ENCODE results near the gene C1GALT1. TPM values are rescaled to one million over a fixed set of nuclear protein-coding genes. Genes with fewer than 3 reads are reported as not detected.

The C1GALT1 gene
- total and polyA plus RNA-seq, 2 donors (not counting 1 experiment from before 2014, with no cell fraction given) = 12.4 to 66.8 TPM

DNA sequence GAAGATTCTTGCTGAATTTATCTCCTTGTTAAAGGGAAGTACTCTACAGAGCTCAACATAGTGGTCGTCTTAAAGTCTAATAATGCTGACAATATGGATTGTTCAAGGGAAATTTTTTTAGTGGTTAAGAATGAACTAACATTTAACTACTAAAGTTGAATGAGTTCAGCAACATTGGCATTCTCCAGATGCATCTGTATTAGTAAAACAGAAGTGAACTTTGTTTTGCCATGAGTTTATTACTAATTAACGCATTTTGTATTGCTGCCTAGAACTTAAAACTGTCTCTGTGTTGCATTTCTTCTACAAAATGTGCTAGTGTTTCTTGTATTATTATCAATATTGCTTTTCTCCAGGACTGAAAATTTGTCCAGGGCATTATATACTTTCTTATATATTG is 67.5 kb downstream of the C1GALT1 start:
- TF ChIP-seq CTCF (IDR thresholded peaks at IDR 0.05) (no peak), EZH2 (IDR thresholded peaks at IDR 0.05; ENCODE audit: borderline replicate concordance, insufficient read depth, low read depth, low read length, poor library complexity, severe bottlenecking) (no peak)
- ATAC-seq (ENCODE audit: low read depth) (no peak), DNase-seq (no peak)
- H3K9me3 ChIP-seq (ENCODE audit: control extremely low read depth in 1 of 3, control insufficient read depth in 2 of 3, insufficient read depth in 1 of 3, low read length in 2 of 3) = no peaks in the 10 kb centered on the region
- Mint-ChIP-seq H3K4me3 (no peak overlapping the region), H3K27ac (no peak overlapping the region), H3K9me3 (ENCODE audit: insufficient read depth) (peaks cover 3% of the 10 kb centered on the region), H3K4me1 (peaks cover 65% of the 10 kb centered on the region), H3K27me3 (no peaks in the 10 kb centered on the region)
- H3K27ac ChIP-seq (ENCODE audit: low read length in 2 of 2) = peak overlapping the region in 1 of 2 donors; percentile 75
- WGBS (ENCODE audit: insufficient coverage) = no CpG with 5 or more reads among the region's 2 CpGs
- peak overlapping the region; percentile 14 for H3K4me2 ChIP-seq (replicated peaks; ENCODE audit: low read depth, low read length, poor library complexity, severe bottlenecking)
- peaks cover 40% of the 10 kb centered on the region for H3K79me2 ChIP-seq (ENCODE audit: control insufficient read depth, insufficient read depth, low read length)
- no peaks in the 10 kb centered on the region for H4K20me1 ChIP-seq (ENCODE audit: control insufficient read depth, insufficient read depth, low read length, poor library complexity, severe bottlenecking)
- no peak overlapping the region for H2AFZ ChIP-seq (ENCODE audit: insufficient read depth, low read depth, low read length, poor library complexity, severe bottlenecking)
- CTCF ChIA-PET = interaction anchor here (0.7 to 1.2 kb wide), 2 partner anchors 54 to 68 kb away, joined by 3 to 6 read pairs; no protein-coding TSS in a partner anchor
- H3K4me1 ChIP-seq (ENCODE audit: control insufficient read depth in 2 of 2, insufficient read depth in 2 of 2, low read length in 2 of 2) = peaks cover 32 to 71% of the 10 kb centered on the region in 2 donors
- H3K4me3 ChIP-seq (ENCODE audit: control extremely low read depth in 1 of 5, extremely low read depth in 1 of 5, insufficient read depth in 1 of 5, low read depth in 2 of 5, low read length in 4 of 5) = no peak overlapping the region
- no peaks in the 10 kb centered on the region for H3K27me3 ChIP-seq (replicated peaks in 1 of 4; ENCODE audit: control extremely low read depth in 1 of 4, control insufficient read depth in 3 of 4, insufficient read depth in 4 of 4, low read length in 3 of 4)
- peaks cover 2 to 4% of the 10 kb centered on the region in 2 experiments for H3K36me3 ChIP-seq (replicated peaks in 1 of 2; ENCODE audit: control extremely low read depth in 1 of 2, control insufficient read depth in 1 of 2, extremely low read depth in 1 of 2, insufficient read depth in 2 of 2, low read length in 1 of 2)
- POLR2A ChIA-PET = no interaction called here
- intact Hi-C loops (cut with micrococcal nuclease) = loop anchor here (2.0 to 10.0 kb wide), 3 partner anchors 45 to 715 kb away; partner anchors contain the start of genes C1GALT1 and GLCCI1
- no peak overlapping the region for H3K9ac ChIP-seq (ENCODE audit: low read length)

- Histone ChIP-seq H3K9me3 (ENCODE audit: control extremely low read depth in 1 of 3, control insufficient read depth in 2 of 3, insufficient read depth in 1 of 3, low read length in 2 of 3) (no peaks in the 10 kb centered on the region), H2AFZ (ENCODE audit: insufficient read depth, low read depth, low read length, poor library complexity, severe bottlenecking) (peak overlapping the region; percentile 30), H3K79me2 (ENCODE audit: control insufficient read depth, insufficient read depth, low read length) (peaks cover 40% of the 10 kb centered on the region), H3K36me3 (replicated peaks in 1 of 2; ENCODE audit: control extremely low read depth in 1 of 2, control insufficient read depth in 1 of 2, extremely low read depth in 1 of 2, insufficient read depth in 2 of 2, low read length in 1 of 2) (peaks cover 0 to 2% of the 10 kb centered on the region in 2 experiments), H3K4me3 (ENCODE audit: control extremely low read depth in 1 of 5, extremely low read depth in 1 of 5, insufficient read depth in 1 of 5, low read depth in 2 of 5, low read length in 4 of 5) (peak overlapping the region in 2 of 5 experiments; percentile 7 to 43), H3K9ac (ENCODE audit: low read length) (no peak overlapping the region), H3K27ac (ENCODE audit: low read length in 2 of 2) (peak overlapping the region; percentile 74 to 75), H3K27me3 (replicated peaks in 1 of 4; ENCODE audit: control extremely low read depth in 1 of 4, control insufficient read depth in 3 of 4, insufficient read depth in 4 of 4, low read length in 3 of 4) (no peaks in the 10 kb centered on the region), H4K20me1 (ENCODE audit: control insufficient read depth, insufficient read depth, low read length, poor library complexity, severe bottlenecking) (no peaks in the 10 kb centered on the region), H3K4me1 (ENCODE audit: control insufficient read depth in 2 of 2, insufficient read depth in 2 of 2, low read length in 2 of 2) (peaks cover 37 to 78% of the 10 kb centered on the region in 2 donors), H3K4me2 (replicated peaks; ENCODE audit: low read depth, low read length, poor library complexity, severe bottlenecking) (peak overlapping the region; percentile 67)
- Mint-ChIP-seq H3K4me1 (peaks cover 76% of the 10 kb centered on the region), H3K9me3 (ENCODE audit: insufficient read depth) (peaks cover 3% of the 10 kb centered on the region), H3K27ac (peak overlapping the region; percentile 96), H3K4me3 (peak overlapping the region; percentile 73), H3K27me3 (no peaks in the 10 kb centered on the region)
- intact Hi-C loops (cut with micrococcal nuclease) = loop anchor here (1.0 to 10.0 kb wide), 4 partner anchors 8 to 713 kb away; partner anchors contain the start of genes C1GALT1 and GLCCI1
- ChIA-PET CTCF (interaction anchor here (1.6 kb wide), 1 partner anchor 9 kb away, joined by 3 read pairs; no protein-coding TSS in a partner anchor), POLR2A (no interaction called here)
- ATAC-seq (ENCODE audit: low read depth) = peak; percentile 99
- WGBS (ENCODE audit: insufficient coverage) = no CpG with 5 or more reads among the region's 2 CpGs
- peak; percentile 88 for DNase-seq
- TF ChIP-seq CTCF (IDR thresholded peaks at IDR 0.05) (no peak), EZH2 (IDR thresholded peaks at IDR 0.05; ENCODE audit: borderline replicate concordance, insufficient read depth, low read depth, low read length, poor library complexity, severe bottlenecking) (no peak)
These were observed 69.4 kb downstream of the C1GALT1 start for GRCh38 chr7:7251742-7252141.
